Stimulated activated CD4-positive, alpha-beta T cell treated with anti-CD3 and anti-CD28 coated beads, TNF-alpha, amount 100 ng/mL, for 4 hours (primary cell): ENCODE measurements around the gene GRID1.

Experiments used
- DNase-seq, 3 experiments: peaks; one replicate each; pipeline ENCODE4 v3.0.0-alpha.2; 2020; ENCODE audit warnings: low read depth in 3 of 3

Gene GRID1

GRCh38 chr10:86370006-86370585 lies 3.5 kb upstream of the GRID1 start:
- DNase-seq, result no peak

GRCh38 chr10:86368987-86369386 lies 2.4 kb upstream of the GRID1 start:
- DNase-seq, result no peak

- DNase-seq, result no peak
These were observed 1.5 kb upstream of the GRID1 start for GRCh38 chr10:86368046-86368445.

GRCh38 chr10:86367152-86367951 lies 757 bp upstream of the GRID1 start:
- DNase-seq, result no peak

GRCh38 chr10:86366902-86367151 lies 232 bp upstream of the GRID1 start:
- DNase-seq, result no peak

- DNase-seq, result no peak
These were observed 1.1 kb downstream of the GRID1 start for GRCh38 chr10:86365346-86366032.

- DNase-seq, result no peak
These were observed 1.9 kb downstream of the GRID1 start for GRCh38 chr10:86364491-86365345.

GRCh38 chr10:86363833-86364490 lies 2.6 kb downstream of the GRID1 start:
- DNase-seq, result no peak

GRCh38 chr10:86363184-86363832 lies 3.3 kb downstream of the GRID1 start:
- DNase-seq, result no peak

GRCh38 chr10:86362586-86363183 lies 3.9 kb downstream of the GRID1 start:
- no peak for DNase-seq

- DNase-seq, result no peak
These were observed 4.5 kb downstream of the GRID1 start for GRCh38 chr10:86362129-86362527.

GRCh38 chr10:86361156-86362128 lies 5.2 kb downstream of the GRID1 start:
- DNase-seq, result no peak

GRCh38 chr10:86360657-86361056 lies 5.9 kb downstream of the GRID1 start:
- DNase-seq, result no peak

- no peak for DNase-seq
These were observed 6.6 kb downstream of the GRID1 start for GRCh38 chr10:86359954-86360353.

GRCh38 chr10:86359111-86359510 lies 7.5 kb downstream of the GRID1 start:
- DNase-seq, result no peak

GRCh38 chr10:86357676-86358075 lies 8.9 kb downstream of the GRID1 start:
- DNase-seq, result no peak

GRCh38 chr10:86357041-86357440 lies 9.6 kb downstream of the GRID1 start:
- DNase-seq, result no peak

- no peak for DNase-seq
These were observed 10.3 kb downstream of the GRID1 start for GRCh38 chr10:86356296-86356695.

- no peak for DNase-seq
These were observed 11.0 kb downstream of the GRID1 start for GRCh38 chr10:86355571-86356038.
